NOMO-1 treated with DMSO at 0.1 percent for 48 hours (cell line): ENCODE data around the gene CNMD.

Experiments used
- DNase-seq: peaks from one replicate; lab custom pipeline; 2025; ENCODE audit not compliant: unreplicated experiment; lab: John Stamatoyannopoulos, UW

The CNMD gene

DNA sequence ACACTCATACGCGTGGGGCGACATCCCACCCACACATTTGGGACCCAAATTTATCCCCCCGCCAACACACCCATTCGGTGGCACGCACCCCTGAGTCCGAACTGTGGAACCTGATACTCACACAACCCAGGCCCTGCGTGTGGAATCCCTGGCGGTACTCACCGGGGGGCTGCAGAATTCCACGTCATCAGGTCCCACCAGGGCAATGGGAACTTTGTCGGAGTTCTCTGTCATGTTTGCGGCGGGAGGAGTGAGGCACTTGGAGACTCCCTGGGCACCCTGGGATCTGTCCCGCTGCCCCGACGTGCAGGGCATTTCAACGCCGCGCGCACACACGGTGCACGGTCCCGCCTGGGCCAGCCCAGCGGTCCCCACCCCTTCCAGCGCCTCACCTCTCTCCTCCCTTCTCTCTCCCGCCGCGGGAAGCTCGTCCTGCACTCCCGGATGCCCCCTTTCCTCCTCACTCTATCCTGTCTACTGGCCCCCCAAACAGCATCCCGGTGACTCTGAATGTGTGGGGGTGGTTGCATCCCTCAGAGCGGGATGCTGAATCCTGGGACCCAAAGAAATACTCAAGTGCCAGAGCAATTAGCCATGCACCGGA, at the start of gene CNMD:
Gene CNMD, minus strand, starts transcription at position 353 of the 604 bp plus-strand sequence. Its CDS starts 119 bp downstream, at position 234.
- DNase-seq, result no peak

DNA sequence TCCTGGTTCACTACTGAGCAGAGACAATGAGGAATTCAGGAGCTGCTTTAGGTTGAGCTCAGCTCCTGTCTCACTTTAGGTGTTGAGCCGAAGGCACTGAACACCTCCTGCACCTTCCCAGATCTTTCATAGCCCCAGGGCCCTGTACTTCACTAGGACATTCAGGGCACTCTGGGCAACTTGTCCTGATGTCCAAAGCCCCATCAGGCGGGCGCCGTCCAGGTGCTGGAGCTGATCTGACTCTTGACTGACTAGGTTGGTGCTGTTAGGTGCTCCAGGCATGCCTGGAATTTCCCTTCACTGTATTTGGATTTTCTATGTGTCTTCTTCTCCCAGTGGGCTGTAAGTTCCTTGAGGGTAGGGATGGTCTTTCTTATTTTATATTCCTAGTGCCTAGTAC, 48.4 kb upstream of the CNMD start:
- no peak for DNase-seq

DNA sequence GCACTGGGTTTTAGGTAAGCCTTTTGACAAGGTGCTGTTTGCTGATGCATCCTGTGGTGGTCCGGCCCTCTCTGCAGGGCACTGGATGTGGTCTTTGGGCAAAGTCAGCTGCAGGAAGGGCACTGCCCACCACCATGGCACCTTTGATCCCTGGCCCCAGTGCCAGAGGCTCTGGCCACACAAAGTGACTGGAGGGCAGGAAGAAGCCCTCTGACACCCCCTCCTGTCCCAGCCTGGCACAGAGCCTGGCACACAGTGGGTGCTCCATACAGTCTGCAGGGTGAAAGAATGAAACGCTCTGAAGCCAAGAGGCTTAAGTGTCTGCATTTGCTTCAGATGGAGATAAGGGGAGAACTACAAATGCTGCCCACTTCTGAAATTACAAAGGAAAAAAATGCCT, 47.6 kb upstream of the CNMD start:
- no peak for DNase-seq

DNA sequence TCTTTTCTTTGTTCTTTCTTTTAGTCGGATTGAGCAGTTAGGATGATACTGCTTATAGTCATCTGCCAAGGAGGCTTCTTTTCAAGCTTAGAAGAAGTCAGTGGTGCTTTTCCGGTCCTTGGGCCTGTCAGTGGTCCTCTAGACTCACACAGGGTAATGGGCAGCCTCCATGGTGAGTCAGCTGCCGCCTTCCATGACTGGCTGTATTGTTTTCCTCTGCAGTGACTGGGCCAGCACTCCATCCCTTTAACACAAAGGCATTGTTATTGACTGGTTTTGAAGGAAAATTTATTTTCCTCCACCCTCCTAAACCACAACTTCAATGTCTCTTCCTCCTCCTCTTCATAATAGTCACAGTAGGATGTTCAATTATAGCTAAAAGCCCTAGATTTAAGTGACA, 47.1 kb upstream of the CNMD start:
- DNase-seq, result no peak

DNA sequence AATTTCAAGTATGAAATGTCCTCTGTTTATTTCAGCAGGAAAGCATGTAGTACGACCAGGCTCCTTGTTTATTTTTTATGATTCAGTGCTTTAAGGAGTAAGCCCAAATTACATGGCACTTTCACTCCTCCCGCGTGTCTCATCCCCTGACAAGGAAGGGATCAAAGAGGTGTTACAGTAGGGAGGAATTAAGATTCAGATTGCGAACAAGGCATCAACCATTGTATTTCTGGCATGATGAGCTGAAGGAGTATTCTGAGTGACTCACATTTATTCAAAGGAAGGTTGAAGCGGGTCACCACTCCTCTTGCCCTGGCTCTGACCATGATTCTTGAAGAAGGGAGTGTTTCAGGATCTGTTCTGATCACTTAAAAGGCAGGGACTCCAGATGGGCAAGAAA, 46.1 kb upstream of the CNMD start:
- DNase-seq, result no peak

DNA sequence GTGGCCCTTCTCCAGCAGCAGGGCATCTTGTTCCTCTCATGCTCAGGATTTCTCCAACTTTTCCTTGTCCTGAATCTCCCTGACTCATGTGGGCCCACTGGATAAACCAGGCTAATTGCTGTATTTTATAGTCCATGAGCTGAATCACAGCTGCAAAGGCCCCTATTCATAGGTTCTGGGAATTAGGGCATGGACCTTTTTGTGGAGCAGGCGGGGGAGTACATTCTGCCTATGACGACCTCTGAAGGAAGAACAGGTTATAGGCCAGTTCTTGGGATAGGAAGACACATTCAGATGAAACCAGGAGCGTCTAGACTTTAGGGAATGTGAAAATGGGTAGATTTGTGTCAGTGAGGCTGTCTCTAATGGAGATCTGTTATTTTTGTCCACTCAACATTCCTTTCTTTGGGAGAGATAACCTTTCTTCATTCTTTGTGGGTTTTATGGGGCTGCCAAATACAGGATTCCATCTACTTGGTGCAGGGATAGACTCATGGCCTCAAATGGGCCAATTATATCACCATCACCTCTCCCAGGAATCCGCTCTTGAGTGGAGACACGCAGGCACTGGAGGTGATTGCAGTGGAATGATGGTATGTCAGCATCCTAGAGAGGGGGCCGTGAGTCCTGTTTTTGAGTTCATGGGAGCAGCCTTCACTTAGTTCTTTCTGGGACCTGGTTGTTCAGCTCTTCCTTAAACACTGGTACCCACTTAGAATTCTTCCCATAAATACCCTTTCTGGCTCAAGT, 45.1 kb upstream of the CNMD start:
- DNase-seq, result no peak

DNA sequence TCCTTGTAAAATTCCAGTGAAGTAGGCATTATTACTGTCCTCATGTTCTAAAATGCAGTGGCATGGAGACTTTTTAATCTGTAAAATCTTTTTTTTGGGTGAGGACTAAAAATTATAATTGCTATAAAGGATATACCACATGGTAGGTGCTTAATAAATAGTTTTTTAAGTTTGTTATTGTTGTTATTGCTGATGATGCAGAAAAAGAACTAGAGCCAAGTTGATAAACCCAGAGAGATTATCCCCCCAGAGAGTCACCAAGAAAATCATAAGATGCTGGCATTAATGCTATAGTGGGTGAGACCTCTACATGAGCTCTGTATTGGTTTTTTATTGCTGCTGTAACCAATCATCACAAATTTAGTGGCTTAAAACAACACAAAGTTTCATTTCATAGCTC, 44.3 kb upstream of the CNMD start:
- no peak for DNase-seq

DNA sequence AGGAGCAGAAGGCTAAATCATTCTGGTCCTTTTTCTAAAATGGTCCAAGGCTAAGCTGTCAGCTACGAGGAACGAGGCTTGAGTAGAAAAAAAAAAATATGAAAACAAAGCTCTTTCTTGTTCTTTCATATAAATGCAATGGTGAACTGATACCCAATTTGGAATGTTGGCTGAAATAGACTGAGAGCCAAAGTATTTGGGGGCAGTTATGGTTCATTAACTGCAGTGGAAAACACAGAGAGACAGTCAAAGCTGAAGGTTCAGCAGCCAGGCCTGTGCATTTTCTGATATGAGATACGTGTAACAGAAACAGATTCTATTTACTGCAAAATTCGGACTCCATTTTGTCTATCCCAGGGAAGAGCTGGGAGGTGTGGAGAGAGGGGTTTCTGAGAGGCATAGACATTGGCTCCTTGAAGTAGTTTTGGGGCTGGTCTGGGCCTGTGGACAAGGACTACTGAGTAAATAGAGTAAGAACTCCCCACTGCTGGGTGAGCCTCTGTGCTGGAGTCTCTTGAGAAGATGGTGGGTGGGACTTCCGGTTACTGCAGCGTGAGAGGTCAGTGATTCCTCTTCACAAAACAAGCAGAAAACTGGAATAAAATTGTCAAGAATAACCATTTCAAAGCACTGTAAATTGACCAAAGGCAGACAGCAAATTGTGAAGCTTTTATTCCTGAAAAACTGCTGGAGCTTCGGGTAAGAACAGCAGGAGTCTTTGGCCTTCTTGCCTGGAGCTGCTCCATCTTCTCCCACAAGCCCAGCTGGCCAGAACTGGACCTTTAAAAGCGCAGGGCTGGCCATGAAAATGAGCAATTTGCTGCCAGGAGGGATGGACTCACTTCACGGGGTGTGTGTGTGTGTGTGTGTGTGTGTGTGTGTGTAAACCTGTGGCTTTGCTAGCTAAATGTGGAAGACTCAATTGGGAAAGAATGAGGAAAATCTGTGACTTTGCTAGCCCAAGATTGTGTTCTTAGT, 43.1 kb upstream of the CNMD start:
- DNase-seq, result no peak

DNA sequence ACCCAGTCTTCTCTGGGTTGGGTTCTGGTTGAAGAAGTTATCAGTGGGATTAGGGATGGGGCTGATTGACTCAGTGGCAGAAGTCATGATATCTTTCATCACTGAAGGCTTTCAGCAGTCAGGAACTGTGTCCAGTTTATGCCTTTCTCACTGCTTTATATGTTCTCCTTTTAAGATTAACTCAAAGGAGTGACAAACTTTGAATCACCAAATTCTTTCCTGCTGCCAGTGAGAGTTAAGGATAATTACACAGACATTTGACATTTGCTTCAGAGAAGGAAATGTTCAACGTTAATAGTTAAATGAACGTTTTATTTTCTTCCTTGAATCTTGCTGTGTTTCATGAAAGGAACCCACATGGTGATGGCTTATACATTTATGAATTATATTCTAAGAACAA, 41.0 kb upstream of the CNMD start:
- no peak for DNase-seq

DNA sequence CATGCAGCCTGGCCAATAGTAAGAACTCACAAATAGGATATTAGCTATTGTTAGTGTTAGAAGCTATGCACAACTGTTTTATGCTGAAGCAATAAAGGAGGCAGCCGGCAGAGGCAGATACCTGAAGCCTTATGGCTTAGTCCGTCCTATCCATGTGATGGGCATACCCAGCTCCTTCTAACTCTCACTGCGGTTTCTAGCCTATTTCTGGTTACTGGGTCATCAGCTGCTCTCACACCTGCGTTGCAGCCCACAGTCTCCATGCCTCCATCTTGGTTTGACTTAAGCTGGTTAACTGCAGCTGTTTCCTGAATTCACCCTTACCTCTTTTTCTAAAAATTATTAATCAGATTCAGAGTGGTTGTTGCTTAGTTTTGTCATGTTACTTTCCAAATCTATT, 40.5 kb upstream of the CNMD start:
- no peak for DNase-seq

DNA sequence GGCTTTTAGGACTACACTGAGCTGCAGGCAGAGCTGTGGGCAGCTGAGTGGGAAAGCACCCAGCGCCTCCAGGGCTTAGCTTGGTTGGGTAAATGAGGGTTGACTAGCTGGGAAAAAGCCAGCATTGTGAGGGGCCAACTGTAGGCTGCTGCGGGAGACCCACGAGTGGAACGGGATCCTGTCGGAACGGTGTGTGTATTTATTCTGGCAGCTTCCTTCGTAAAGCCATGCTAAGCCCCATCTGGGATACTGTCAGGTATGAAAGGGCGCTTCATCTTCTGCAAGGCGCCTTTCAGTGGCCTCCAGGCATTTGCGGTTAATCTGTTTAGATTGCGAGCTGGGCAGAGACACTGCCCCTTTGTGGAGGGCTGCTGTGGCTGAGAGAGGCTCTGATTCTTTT, 39.5 kb upstream of the CNMD start:
- no peak for DNase-seq

DNA sequence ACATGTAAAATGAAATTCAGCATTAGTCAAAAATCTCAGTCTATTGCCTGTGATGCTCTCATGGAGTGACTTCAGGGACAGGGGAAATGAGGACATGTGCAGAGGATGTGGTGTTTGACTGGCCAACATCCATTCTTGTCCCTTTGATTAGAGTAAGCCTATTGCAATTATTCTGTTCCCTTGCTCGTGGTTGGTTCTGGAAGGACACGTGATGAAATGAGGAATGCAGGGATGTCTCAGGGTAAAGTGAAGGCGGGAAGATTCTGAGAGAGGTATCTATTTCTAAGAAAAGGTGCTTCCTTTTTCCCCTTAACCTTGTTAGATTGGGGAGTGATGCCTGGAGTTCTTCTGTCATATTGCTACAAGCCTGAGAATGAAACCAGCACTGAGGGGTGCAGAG, 37.1 kb upstream of the CNMD start:
- DNase-seq, result no peak

DNA sequence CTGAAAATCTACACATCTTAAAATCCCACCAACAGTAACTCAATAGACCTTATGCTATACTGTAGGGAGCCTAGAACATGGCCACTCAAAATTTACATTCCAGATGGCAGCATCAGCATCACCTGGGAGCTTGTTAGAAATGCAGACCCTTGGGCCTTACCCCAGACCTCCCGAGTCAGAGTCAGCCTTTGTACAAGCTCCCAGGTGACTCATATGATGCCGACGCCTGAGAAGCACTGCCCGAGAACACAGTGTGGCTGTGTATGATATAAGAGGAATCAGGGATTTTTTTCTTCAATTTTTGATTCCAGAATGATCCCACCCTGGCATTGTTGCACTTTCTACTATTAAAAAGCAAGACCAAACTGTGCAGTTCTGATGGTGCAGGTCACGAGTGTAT, 35.9 kb upstream of the CNMD start:
- no peak for DNase-seq

DNA sequence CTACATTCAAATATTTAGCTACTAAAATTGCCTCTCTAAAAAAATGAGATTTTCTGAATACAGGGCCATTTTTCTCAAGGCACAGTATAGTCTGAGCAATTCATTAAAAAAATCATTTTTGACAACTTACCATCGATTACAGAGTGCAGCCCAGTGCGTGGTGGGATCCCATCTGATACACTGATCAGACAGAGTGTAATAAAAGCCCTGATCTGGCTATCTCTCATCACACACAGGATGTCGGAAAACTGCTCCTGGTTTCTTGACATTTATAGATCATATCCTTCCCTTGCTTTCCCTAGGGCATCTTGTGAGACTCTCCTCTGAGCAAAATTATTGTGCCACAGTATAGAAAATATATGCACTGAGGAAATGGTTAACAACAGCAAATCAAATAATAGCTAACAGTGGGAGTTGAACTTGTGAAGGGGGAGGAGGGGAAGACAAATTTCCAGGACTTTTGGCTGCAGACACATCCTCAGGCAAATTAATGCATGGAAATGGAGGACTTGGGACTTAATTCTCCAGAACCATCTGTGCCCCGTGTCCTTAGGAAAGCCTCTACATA, 28.4 kb upstream of the CNMD start:
- no peak for DNase-seq

DNA sequence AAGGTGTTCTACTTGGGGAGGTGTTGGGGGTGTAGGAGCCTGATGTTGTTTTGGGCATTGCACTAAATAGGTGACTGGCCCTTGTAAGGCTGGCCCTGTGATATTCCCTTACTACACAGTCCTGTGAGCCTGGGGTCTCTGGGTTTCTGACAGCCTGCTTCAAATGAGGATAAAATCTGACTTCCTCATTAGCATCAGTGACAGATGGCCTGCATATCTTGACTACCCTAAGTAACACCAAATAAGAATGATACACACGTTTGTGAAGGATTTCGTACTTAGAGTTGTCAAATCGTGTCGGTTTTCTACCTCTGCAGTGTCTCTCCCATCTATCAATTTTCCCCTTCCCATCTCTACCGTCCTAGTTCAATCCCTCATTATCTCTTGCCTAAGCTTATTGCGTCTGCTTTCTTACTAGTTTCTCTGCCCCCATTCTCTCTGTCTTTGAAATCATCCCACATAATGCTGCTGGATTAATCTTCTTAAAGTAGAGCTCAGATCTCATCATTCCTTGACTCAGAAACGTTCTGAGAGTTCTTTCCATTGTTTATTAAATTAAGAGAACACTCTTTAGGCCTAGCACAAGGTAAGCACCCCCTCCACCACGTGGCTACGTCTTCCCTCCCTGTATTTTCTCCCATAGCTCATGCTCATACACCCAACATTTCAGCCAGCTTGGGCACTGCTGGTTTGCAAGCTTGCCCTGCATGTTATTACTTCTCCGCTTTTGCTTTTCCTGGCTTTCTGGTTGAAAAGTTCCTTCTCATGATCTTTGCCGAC, 26.2 kb upstream of the CNMD start:
- no peak for DNase-seq

DNA sequence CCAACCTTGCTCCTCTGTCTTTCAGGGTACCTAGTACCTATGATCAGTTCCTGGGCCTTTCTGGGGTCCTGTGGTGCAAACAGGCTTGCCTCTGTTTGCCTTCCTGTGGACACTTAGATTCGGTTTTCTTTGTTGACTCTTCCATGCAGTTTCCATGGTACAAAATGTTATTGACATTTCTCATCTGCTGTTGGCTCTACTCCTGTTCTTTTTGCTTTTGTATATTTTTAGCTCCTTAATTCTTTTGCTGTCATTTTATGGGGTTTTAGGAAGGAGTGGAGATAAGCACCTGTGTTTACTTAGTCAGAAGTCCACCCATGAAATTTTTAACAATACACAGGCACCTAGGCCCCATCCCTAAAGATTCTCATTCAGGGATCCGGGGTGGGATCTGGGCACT, 20.5 kb upstream of the CNMD start:
- DNase-seq, result no peak

DNA sequence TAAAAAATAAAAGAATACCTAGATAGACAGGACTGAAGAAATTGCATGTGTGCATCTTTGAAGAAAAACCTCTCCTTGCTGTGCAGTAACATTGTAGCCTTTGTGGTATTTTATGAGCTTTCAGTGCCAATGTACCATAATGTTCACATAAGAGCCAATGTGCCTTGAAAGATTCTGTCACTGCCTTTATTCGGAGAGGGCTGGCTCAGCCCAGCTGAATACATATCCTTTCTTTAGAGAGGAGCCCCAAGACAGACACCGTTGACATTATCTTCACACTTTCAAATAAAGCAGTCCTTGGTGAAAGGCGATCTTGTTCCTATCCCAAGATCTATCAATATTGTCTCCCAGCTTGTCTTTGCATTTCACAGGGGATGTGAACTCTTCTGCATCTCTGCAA, 18.5 kb upstream of the CNMD start:
- DNase-seq, result no peak

DNA sequence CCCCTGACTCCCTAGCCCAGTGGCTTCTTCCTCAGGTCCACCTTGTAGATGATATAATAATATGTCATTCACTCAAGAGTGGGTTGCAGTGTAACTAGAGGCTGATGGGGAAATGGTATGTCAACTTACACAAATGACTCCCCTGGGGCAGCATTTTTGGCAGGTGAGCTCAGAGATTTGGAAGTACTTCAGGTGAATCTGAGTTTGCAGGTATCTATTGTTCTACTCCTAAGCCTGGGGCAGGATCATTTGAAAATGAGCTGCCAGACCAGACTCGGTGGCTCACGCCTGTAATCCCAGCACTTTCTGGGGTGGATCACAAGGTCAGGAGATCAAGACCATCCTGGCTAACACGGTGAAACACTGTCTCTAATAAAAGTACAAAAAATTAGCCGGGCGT, 11.6 kb upstream of the CNMD start:
- no peak for DNase-seq

DNA sequence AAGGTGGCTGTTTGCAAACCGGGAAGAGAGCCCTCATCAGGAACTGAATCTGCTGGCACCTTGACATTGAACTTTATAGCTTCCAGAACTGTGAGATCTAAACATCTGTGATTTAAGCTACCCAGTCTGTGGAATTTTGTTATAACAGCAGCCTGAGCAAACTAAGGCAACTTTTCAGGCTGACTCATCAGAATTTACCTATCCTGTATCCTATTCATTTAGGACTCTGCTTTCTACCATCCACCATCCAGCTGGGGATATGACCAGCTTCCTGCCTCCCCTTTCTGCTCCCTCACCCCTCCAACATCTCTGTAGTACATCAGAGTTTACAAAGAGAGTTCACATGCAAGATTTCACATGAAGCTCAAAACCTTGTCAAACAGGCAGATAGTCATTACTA, 11.1 kb upstream of the CNMD start:
- DNase-seq, result no peak

DNA sequence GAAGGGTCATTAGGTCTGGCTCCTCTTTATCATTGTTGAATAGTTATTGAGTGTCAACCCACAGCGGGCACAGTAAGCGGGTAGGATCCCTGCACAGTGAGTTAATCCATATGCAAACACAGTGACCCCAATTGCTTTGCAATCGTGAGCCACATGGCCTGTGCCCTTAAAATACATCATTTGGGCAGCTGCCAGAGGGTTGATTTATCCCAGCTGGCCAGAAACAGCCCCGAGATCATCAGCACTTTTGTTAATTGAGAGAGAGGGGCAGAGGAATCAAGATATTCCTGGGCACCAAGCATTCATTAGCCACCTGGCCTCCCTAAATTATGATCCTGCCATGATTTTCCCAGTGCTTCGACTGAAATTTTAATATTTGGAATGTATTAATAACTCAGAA, 9.8 kb upstream of the CNMD start:
- DNase-seq, result no peak

DNA sequence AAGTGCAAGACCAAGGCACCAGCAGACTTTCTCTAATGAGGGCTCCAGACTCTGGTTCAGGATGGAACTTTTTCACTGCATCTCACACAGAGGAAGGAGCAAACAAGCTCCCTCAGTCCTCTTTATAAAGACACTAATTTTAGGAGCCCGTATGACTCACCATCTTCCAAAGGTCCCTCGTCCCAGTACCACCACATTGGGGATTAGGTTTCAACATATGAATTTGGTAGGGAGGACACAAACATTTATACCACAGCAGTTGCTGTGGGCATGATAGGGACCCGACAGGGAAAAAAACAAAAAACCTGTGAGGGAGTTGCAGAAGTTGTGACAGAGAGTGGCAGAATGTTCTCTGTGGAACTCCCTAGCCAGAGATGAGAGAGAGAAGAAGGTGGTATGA, 6.5 kb upstream of the CNMD start:
- no peak for DNase-seq
